DND-41 (cell line): Measurements from ENCODE around the gene KNDC1.

Experiments used
- ATAC-seq: fragments of 200-7000 bp; cut with Tn5 transposase; 3 replicates; pipeline ENCODE4 v1.9.1; 2021; ENCODE audit warnings: low read depth; ENCODE audit not compliant: insufficient read depth
- DNase-seq: peaks from one replicate; pipeline ENCODE4 v3.0.0-alpha.2; 2020
- H2AFZ ChIP-seq: 2 replicates; pipeline ENCODE4 v1.6.0; 2012; ENCODE audit warnings: low read depth, low read length
- H3K27ac ChIP-seq: 2 replicates; pipeline ENCODE4 v1.5.1; 2012; ENCODE audit warnings: low read length, inconsistent platforms
- H3K27me3 ChIP-seq: fragments of 200-600 bp; sonication (generic); 2 replicates; pipeline ENCODE4 v1.6.0; 2012; ENCODE audit warnings: low read length, mild to moderate bottlenecking, inconsistent platforms; ENCODE audit not compliant: insufficient read depth, poor library complexity
- H3K36me3 ChIP-seq: 2 replicates; pipeline ENCODE4 v1.5.1; 2012; ENCODE audit warnings: low read length, inconsistent platforms; ENCODE audit not compliant: insufficient read depth
- H3K4me1 ChIP-seq: 2 replicates; pipeline ENCODE4 v1.5.1; 2012; ENCODE audit warnings: mild to moderate bottlenecking, low read length; ENCODE audit not compliant: insufficient read depth
- H3K4me2 ChIP-seq: 2 replicates; pipeline ENCODE4 v1.6.0; 2012; ENCODE audit warnings: mild to moderate bottlenecking, moderate library complexity, low read length, inconsistent platforms; ENCODE audit not compliant: insufficient read depth
- H3K4me3 ChIP-seq, 2 experiments: fragments of 200-600 bp in 1 of 2; shearing (Covaris generic) in 1 of 2; 2 replicates each; pipeline ENCODE4 v1.5.1; 2012 to 2016; ENCODE audit warnings: inconsistent platforms in 2 of 2, low read length in 2 of 2, mild to moderate bottlenecking in 2 of 2, low read depth in 1 of 2, moderate library complexity in 1 of 2
- H3K79me2 ChIP-seq: 2 replicates; pipeline ENCODE4 v1.6.0; 2012; ENCODE audit warnings: low read length, inconsistent platforms; ENCODE audit not compliant: insufficient read depth
- H3K9ac ChIP-seq: 2 replicates; pipeline ENCODE4 v1.6.0; 2012; ENCODE audit warnings: low read depth, mild to moderate bottlenecking, inconsistent platforms, low read length, moderate library complexity
- H3K9me3 ChIP-seq: 2 replicates; pipeline ENCODE4 v1.5.1; 2012; ENCODE audit warnings: low read length, moderate library complexity, mild to moderate bottlenecking, inconsistent platforms; ENCODE audit not compliant: insufficient read depth, severe bottlenecking
- H4K20me1 ChIP-seq: 2 replicates; pipeline ENCODE4 v1.6.0; 2012; ENCODE audit warnings: low read length; ENCODE audit not compliant: insufficient read depth
- EZH2 ChIP-seq: IDR thresholded peaks from 3 replicates; pipeline ENCODE4 v1.6.1; 2012; ENCODE audit warnings: borderline replicate concordance, low read depth, mild to moderate bottlenecking, moderate library complexity, low read length, inconsistent platforms; ENCODE audit not compliant: severe bottlenecking
- TF ChIP-seq, protein P1 (sequence below): IDR thresholded peaks from 2 replicates; pipeline ENCODE4 v1.5.1; 2012; ENCODE audit warnings: borderline replicate concordance, low read length, moderate library complexity, mild to moderate bottlenecking; ENCODE audit not compliant: poor library complexity, severe bottlenecking; ENCODE audit errors: extremely low read depth

KNDC1 gene

DNA sequence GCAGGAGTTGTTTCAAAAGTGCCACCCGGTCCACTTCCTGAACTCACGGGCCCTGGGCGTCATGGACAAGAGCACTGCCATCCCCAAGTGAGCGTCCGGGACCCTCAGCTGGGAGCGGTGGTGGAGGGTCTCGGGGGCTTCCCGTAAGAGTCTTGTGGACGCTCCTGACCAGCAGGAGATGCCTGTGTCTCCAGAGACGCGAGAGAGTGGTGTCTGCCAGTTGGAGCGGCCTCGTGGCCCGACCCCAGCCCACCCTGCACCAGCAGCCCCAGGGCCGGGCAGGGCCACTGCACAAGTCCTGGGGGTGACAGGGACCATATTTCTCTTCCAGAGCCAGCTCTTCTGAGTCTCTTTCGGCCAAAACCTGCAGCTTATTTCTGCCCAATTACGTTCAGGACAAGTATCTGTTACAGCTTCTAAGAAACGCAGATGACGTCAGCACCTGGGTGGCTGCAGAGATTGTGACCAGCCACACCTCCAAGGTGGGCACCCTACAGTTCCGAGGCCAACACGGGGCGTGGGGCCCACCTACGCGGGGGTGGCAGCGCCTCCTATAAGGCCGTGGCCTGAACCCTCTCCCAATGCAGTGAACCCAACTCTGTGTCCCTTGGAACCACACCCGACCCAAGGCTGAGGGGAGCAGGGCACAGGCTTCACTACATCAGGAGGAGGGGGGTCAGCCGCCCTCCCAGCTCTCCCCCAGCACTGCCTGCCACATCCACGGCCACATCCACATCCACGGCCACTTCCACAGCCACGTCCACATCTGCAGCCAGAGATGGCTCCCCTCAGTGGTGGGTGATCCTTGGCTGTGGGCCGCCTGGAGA is 53.8 kb downstream of the KNDC1 start:
- TF ChIP-seq, protein P1, sequence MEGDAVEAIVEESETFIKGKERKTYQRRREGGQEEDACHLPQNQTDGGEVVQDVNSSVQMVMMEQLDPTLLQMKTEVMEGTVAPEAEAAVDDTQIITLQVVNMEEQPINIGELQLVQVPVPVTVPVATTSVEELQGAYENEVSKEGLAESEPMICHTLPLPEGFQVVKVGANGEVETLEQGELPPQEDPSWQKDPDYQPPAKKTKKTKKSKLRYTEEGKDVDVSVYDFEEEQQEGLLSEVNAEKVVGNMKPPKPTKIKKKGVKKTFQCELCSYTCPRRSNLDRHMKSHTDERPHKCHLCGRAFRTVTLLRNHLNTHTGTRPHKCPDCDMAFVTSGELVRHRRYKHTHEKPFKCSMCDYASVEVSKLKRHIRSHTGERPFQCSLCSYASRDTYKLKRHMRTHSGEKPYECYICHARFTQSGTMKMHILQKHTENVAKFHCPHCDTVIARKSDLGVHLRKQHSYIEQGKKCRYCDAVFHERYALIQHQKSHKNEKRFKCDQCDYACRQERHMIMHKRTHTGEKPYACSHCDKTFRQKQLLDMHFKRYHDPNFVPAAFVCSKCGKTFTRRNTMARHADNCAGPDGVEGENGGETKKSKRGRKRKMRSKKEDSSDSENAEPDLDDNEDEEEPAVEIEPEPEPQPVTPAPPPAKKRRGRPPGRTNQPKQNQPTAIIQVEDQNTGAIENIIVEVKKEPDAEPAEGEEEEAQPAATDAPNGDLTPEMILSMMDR = no peak
- no peak for TF ChIP-seq EZH2
- ATAC-seq (no peak), DNase-seq (no peak)
- Histone ChIP-seq H3K27me3 (no peaks in the 10 kb centered on the region), H3K36me3 (no peaks in the 10 kb centered on the region), H3K9ac (no peak overlapping the region), H3K27ac (no peak overlapping the region), H3K4me1 (no peaks in the 10 kb centered on the region), H3K9me3 (no peaks in the 10 kb centered on the region), H2AFZ (no peak overlapping the region), H4K20me1 (peaks cover 7% of the 10 kb centered on the region; the same call in 1 of the 2 replicates), H3K79me2 (no peaks in the 10 kb centered on the region), H3K4me3 (no peak overlapping the region), H3K4me2 (no peak overlapping the region)

DNA sequence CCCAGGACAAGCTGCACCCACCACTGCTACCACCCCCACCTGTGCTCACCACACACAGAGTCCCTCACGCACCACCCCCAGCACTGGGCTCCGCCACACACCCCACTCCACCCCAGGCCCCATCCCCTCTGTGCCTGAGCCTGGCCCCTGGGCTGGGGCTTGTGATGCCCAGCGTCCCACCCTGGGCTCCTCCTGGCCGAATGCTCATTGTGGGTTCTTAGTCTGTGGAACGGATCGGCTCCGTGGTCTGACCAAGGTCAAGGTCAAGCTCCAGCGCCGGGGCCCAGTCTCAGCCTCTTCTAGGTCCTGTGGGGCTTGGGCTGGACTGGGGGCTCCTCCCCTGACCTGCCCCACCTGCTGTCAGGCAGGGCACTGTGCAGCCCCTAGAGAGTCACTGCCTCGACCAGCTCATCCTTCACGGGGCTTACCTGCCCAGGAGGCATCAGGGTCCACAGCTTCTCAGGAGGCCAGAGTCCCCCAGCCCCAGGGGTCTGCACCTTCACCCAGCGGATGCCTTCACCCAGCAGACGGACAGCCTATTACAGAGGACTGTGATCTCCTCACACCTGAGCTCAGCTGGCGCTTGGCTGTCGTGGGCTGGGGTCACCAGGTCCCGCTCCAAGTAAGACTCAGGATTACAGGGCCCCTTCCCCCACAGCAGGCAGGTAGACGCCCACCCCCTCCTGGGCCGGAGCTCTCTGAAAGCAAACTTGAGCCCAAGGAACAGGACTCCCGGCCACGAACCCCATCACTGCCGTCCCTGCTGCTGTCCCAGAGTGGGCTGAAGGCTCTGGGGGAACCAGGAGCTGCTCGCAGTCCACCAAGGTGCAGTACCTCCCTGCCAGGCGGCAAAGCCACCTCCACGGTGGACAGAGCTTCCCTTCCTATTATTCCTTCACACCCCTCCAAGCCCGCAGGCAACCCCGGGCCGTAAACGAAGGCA is 54.7 kb downstream of the KNDC1 start:
- H3K4me3 ChIP-seq = no peak overlapping the region
- TF ChIP-seq EZH2 = no peak
- TF ChIP-seq, protein P1 = no peak
- no peaks in the 10 kb centered on the region for H3K36me3 ChIP-seq
- no peaks in the 10 kb centered on the region for H3K4me1 ChIP-seq
- H3K4me2 ChIP-seq = no peak overlapping the region
- H2AFZ ChIP-seq = no peak overlapping the region
- H3K79me2 ChIP-seq = no peaks in the 10 kb centered on the region
- DNase-seq (no peak), ATAC-seq (no peak)
- no peaks in the 10 kb centered on the region for H3K9me3 ChIP-seq
- no peaks in the 10 kb centered on the region for H3K27me3 ChIP-seq
- no peak overlapping the region for H3K9ac ChIP-seq
- no peak overlapping the region for H3K27ac ChIP-seq
- no peaks in the 10 kb centered on the region; the same call in 1 of the 2 replicates for H4K20me1 ChIP-seq

DNA sequence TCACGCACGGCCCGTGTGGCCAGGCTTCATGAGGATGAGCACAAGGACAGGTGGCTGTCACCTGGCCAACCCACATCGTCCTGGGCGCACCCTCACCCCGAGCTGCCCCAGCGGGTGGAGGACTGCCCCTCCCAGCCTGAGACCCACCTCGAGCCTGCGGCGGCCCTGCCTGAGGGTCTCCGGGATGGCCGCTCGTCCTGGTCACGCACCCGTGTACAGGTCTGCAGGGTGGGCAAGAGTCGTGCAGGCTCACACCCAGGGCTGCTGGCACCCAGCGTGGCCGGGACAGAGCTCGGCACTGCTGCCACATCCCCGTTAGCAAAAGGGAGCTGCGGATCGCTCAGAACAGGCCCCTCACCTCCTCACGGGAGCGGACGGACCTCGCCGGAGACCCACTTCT is 55.6 kb downstream of the KNDC1 start:
- Histone ChIP-seq H3K4me1 (no peaks in the 10 kb centered on the region), H3K27me3 (no peaks in the 10 kb centered on the region), H3K9ac (no peak overlapping the region), H3K36me3 (no peaks in the 10 kb centered on the region), H3K9me3 (no peaks in the 10 kb centered on the region), H2AFZ (no peak overlapping the region), H3K79me2 (no peaks in the 10 kb centered on the region), H4K20me1 (no peaks in the 10 kb centered on the region; the same call in 1 of the 2 replicates), H3K4me2 (no peak overlapping the region), H3K27ac (no peak overlapping the region), H3K4me3 (no peak overlapping the region)
- ATAC-seq (no peak), DNase-seq (no peak)
- no peak for TF ChIP-seq EZH2
